Parietal lobe (tissue), 1 donor: ENCODE data around the gene STK36. TPM values are rescaled to one million over a fixed set of nuclear protein-coding genes. Genes with fewer than 3 reads are reported as not detected.

Experiments used
- total RNA-seq: library from RNA; depleted of rRNA; stranded (reverse); fragments of >200 nt; gene quantifications from one replicate; pipeline ENCODE4 v1.2.3, GENCODE V29; 2014

STK36 gene
- total RNA-seq, result 77.0 TPM

GRCh38 chr2:218671654-218672566 is at the start of gene STK36, which contains the start of gene RNF25:
Gene STK36, plus strand, starts transcription at chr2:218672086. Its CDS starts 744 bp downstream, at chr2:218672830.
Gene RNF25, minus strand, starts transcription at chr2:218672002. Its CDS starts 32 bp downstream, at chr2:218671970.

GRCh38 chr2:218659258-218659987 is 12.5 kb upstream of the STK36 start, which contains the start of the genes BCS1L and ZNF142:
Gene BCS1L, plus strand, starts transcription at chr2:218659683. Its CDS starts 1,305 bp downstream, at chr2:218660988.
Gene ZNF142, minus strand, starts transcription at chr2:218659623. Its CDS starts 3,194 bp downstream, at chr2:218656429.

GRCh38 chr2:218710687-218711549 is 39.0 kb downstream of the STK36 start, which contains the start of gene TTLL4:
Gene TTLL4, plus strand, starts transcription at chr2:218710835. Its CDS starts 26,842 bp downstream, at chr2:218737677.

Other genes with a start within 250 kb of the STK36 start
- gene USP37, start 103.7 kb upstream of the STK36 start, total RNA-seq, result 43.8 TPM
- 53.8 TPM for gene CNOT9, start 103.2 kb upstream of the STK36 start, total RNA-seq
- 2.2 TPM for gene PLCD4, start 64.2 kb upstream of the STK36 start, total RNA-seq
- 31.0 TPM for gene ZNF142, start 12.5 kb upstream of the STK36 start, total RNA-seq
- 30.4 TPM for gene BCS1L, start 12.4 kb upstream of the STK36 start, total RNA-seq
- 25.0 TPM for gene RNF25, start 84 bp upstream of the STK36 start, total RNA-seq
- gene TTLL4, start 38.7 kb downstream of the STK36 start, total RNA-seq, result 21.9 TPM
- 3.4 TPM for gene CYP27A1, start 110.1 kb downstream of the STK36 start, total RNA-seq
- gene PRKAG3, start 159.7 kb downstream of the STK36 start, total RNA-seq, result not detected
- gene WNT6, start 187.7 kb downstream of the STK36 start, total RNA-seq, result not detected
- gene WNT10A, start 208.8 kb downstream of the STK36 start, total RNA-seq, result not detected